Measurements from ENCODE around the gene BHLHE41.

BHLHE41 gene

GRCh38 chr12:26118308-26118707, 6.5 kb downstream of the BHLHE41 start:
- Histone ChIP-seq H3K27ac (peak overlapping the region in 2 of 21 experiments; percentile 8 to 22), H3K4me3 (no peak overlapping the region)

GRCh38 chr12:26116829-26117715, 7.8 kb downstream of the BHLHE41 start:
- H3K4me3 ChIP-seq = no peak overlapping the region
- no peak overlapping the region for H3K27ac ChIP-seq

- peak overlapping the region in 20 of 21 experiments; percentile 24 to 93 (median 82) for H3K27ac ChIP-seq
- peak overlapping the region; percentile 28 to 43 (median 37) for H3K4me3 ChIP-seq
Measured at GRCh38 chr12:26114720-26115401, 10.0 kb downstream of the BHLHE41 start.

- Histone ChIP-seq H3K27ac (peak overlapping the region in 20 of 21 experiments; percentile 24 to 93 (median 82)), H3K4me3 (peak overlapping the region; percentile 28 to 43 (median 37))
Measured at GRCh38 chr12:26113853-26114719, 10.8 kb downstream of the BHLHE41 start.

GRCh38 chr12:26113181-26113654, 11.6 kb downstream of the BHLHE41 start:
- H3K27ac ChIP-seq = peak overlapping the region in 13 of 21 experiments; percentile 68 to 93 (median 83)
- H3K4me3 ChIP-seq = peak overlapping the region in 2 of 7 experiments; percentile 37 to 43

GRCh38 chr12:26112703-26113147, 12.1 kb downstream of the BHLHE41 start:
- peak overlapping the region in 1 of 21 experiments; percentile 82 for H3K27ac ChIP-seq
- H3K4me3 ChIP-seq = no peak overlapping the region

- H3K4me3 ChIP-seq = no peak overlapping the region
- H3K27ac ChIP-seq = no peak overlapping the region
Measured at GRCh38 chr12:26112232-26112631, 12.6 kb downstream of the BHLHE41 start.

- Histone ChIP-seq H3K4me3 (no peak overlapping the region), H3K27ac (peak overlapping the region in 9 of 21 experiments; percentile 1 to 75 (median 30))
Measured at GRCh38 chr12:26109343-26109881, 15.4 kb downstream of the BHLHE41 start.

- peak overlapping the region in 7 of 21 experiments; percentile 5 to 75 (median 36) for H3K27ac ChIP-seq
Measured at GRCh38 chr12:26108915-26109314, 15.9 kb downstream of the BHLHE41 start.

GRCh38 chr12:26106347-26106746, 18.5 kb downstream of the BHLHE41 start:
- Histone ChIP-seq H3K27ac (no peak overlapping the region), H3K4me3 (no peak overlapping the region)

More at GRCh38 chr12:26108915-26109314, 15.9 kb downstream of the BHLHE41 start:
- H3K4me3 ChIP-seq = no peak overlapping the region

- Histone ChIP-seq H3K4me3 (no peak overlapping the region), H3K27ac (no peak overlapping the region)
Measured at GRCh38 chr12:26102953-26103352, 21.9 kb downstream of the BHLHE41 start.

GRCh38 chr12:26101763-26102162, 23.1 kb downstream of the BHLHE41 start:
- H3K4me3 ChIP-seq = no peak overlapping the region
- no peak overlapping the region for H3K27ac ChIP-seq

GRCh38 chr12:26101350-26101734, 23.5 kb downstream of the BHLHE41 start:
- H3K27ac ChIP-seq = no peak overlapping the region
- H3K4me3 ChIP-seq = no peak overlapping the region

- Histone ChIP-seq H3K27ac (no peak overlapping the region), H3K4me3 (no peak overlapping the region)
Measured at GRCh38 chr12:26100666-26101349, 24.0 kb downstream of the BHLHE41 start.

- H3K27ac ChIP-seq = no peak overlapping the region
Measured at GRCh38 chr12:26097046-26097878, 27.6 kb downstream of the BHLHE41 start.

GRCh38 chr12:26096036-26096435, 28.8 kb downstream of the BHLHE41 start:
- Histone ChIP-seq H3K27ac (no peak overlapping the region), H3K4me3 (no peak overlapping the region)

More at GRCh38 chr12:26097046-26097878, 27.6 kb downstream of the BHLHE41 start:
- H3K4me3 ChIP-seq = no peak overlapping the region

- Histone ChIP-seq H3K27ac (no peak overlapping the region), H3K4me3 (no peak overlapping the region)
Measured at GRCh38 chr12:26095186-26095585, 29.7 kb downstream of the BHLHE41 start.
